ENCODE data around the gene B4GALT3. TPM values are rescaled to one million over a fixed set of nuclear protein-coding genes. Genes with fewer than 3 reads are reported as not detected.

The B4GALT3 gene
- total and polyA plus RNA-seq, 9 of the 15 experiments (the other 6 are each of a cell fraction or from before 2014, with no cell fraction given), result 31.2 to 103 (median 46.1) TPM

GRCh38 chr1:161193561-161194235 is 16.4 kb upstream of the B4GALT3 start:
- FAIRE-seq, result no peak
- CTCF ChIA-PET (ENCODE audit: low intra/inter-chr PET ratio), result interaction anchor here (0.5 to 2.4 kb wide), 2 partner anchors 174 to 1093 kb away, joined by 3 to 9 read pairs; partner anchors contain the start of gene CFAP126
- POLR2A ChIA-PET, result interaction anchor here (0.6 to 1.5 kb wide), 4 partner anchors 9 to 61 kb away, joined by 3 to 4 read pairs (median 3); partner anchors contain the start of gene DEDD
- 89% methylated on average over 19 of the region's 21 CpGs for WGBS (ENCODE audit: insufficient coverage, low coverage, missing lambda C conversion rate)
- H3K4me1 ChIP-seq (replicated peaks in 1 of 2; ENCODE audit: control insufficient read depth in 2 of 2, insufficient read depth in 2 of 2, low read length in 2 of 2), result peaks cover 28 to 42% of the 10 kb centered on the region in 2 experiments
- H3K9me1 ChIP-seq (ENCODE audit: control insufficient read depth, insufficient read depth, low read length), result no peaks in the 10 kb centered on the region
- H4K20me1 ChIP-seq (replicated peaks; ENCODE audit: control insufficient read depth, insufficient read depth, low read length), result no peaks in the 10 kb centered on the region
- DNase-seq (ENCODE audit: extremely low read depth in 1 of 4, low spot score in 3 of 4), result no peak
- no peaks in the 10 kb centered on the region for H3K27me3 ChIP-seq (ENCODE audit: control insufficient read depth in 2 of 2, insufficient read depth in 2 of 2, low read length in 2 of 2)
- BruUV-seq (replicated peaks), result no TSS peak
- H3K79me2 ChIP-seq (ENCODE audit: control insufficient read depth, insufficient read depth, low read length), result no peaks in the 10 kb centered on the region
- no peak overlapping the region for H3K27ac ChIP-seq (ENCODE audit: extremely low read depth, low read depth, low read length)
- no peak overlapping the region for H3K4me2 ChIP-seq (ENCODE audit: insufficient read depth, low read length)
- peak overlapping the region; percentile 94 for H2AFZ ChIP-seq (ENCODE audit: low read depth, low read length)
- intact Hi-C loops (cut with micrococcal nuclease), result loop anchor here (2.0 kb wide), 2 partner anchors 31 to 181 kb away; no protein-coding TSS in a partner anchor
- TF ChIP-seq BCL6 (CRISPR knock-in tag; IDR thresholded peaks at IDR 0.05) (no peak), E2F3 (CRISPR knock-in tag; IDR thresholded peaks at IDR 0.05) (no peak), MYBL2 (IDR thresholded peaks at IDR 0.05; ENCODE audit: low read depth) (no peak), MYBL2 (CRISPR knock-in tag; IDR thresholded peaks at IDR 0.05; ENCODE audit: borderline replicate concordance) (no peak), CGGBP1 (CRISPR knock-in tag; IDR thresholded peaks at IDR 0.05) (no peak), ELK3 (CRISPR knock-in tag; IDR thresholded peaks at IDR 0.05) (no peak), ZC3H8 (IDR thresholded peaks at IDR 0.05) (no peak), HMBOX1 (IDR thresholded peaks at IDR 0.05) (no peak), L3MBTL2 (IDR thresholded peaks at IDR 0.05) (no peak)
- no peak for ATAC-seq
- H3K9me3 ChIP-seq (replicated peaks; ENCODE audit: control insufficient read depth, insufficient read depth, low read depth, low read length), result no peaks in the 10 kb centered on the region
- in situ Hi-C loops (cut with MboI), result no loop called here
- peak overlapping the region in 1 of 2 experiments; percentile 73; a peak in 1 of 4 replicates for H3K9ac ChIP-seq (ENCODE audit: insufficient read depth in 1 of 2, low read depth in 2 of 2, low read length in 2 of 2)
- H3K4me3 ChIP-seq, result no peak overlapping the region
- no peaks in the 10 kb centered on the region for H3K36me3 ChIP-seq (ENCODE audit: control insufficient read depth, insufficient read depth, low read length)

Data from K562 (cell line).